ENCODE measurements around the gene ABHD16A. TPM values are rescaled to one million over a fixed set of nuclear protein-coding genes. Genes with fewer than 3 reads are reported as not detected.

Gene ABHD16A
- total and polyA plus RNA-seq, 2 of the 13 experiments (the other 11 are each of a cell fraction or from before 2014, with no cell fraction given) = 43.5 to 45.4 TPM

- TF ChIP-seq CENPBD1 (CRISPR knock-in tag; IDR thresholded peaks at IDR 0.05; ENCODE audit: borderline replicate concordance, low read depth) = peak; percentile 96
- no peak for TF ChIP-seq NFKBIZ (CRISPR knock-in tag; IDR thresholded peaks at IDR 0.05)
- TF ChIP-seq ZSCAN31 (CRISPR knock-in tag; IDR thresholded peaks at IDR 0.05; ENCODE audit: low read depth) = peak; percentile 94
- peak; percentile 97 for TF ChIP-seq SALL1 (CRISPR knock-in tag; IDR thresholded peaks at IDR 0.05)
- TF ChIP-seq ZBTB10 (CRISPR knock-in tag; IDR thresholded peaks at IDR 0.05; ENCODE audit: borderline replicate concordance) = peak; percentile 78; the same call in 1 of the 2 replicates
- TF ChIP-seq GZF1 (CRISPR knock-in tag; IDR thresholded peaks at IDR 0.05) = peak; percentile 50; the same call in 1 of the 2 replicates
- TF ChIP-seq KDM5B (CRISPR knock-in tag; IDR thresholded peaks at IDR 0.05; ENCODE audit: borderline replicate concordance) = peak; percentile 100
- peak; percentile 80; the same call in 1 of the 2 replicates for TF ChIP-seq SATB2 (CRISPR knock-in tag; IDR thresholded peaks at IDR 0.05)
- peak; percentile 67 for TF ChIP-seq POGZ (CRISPR knock-in tag; IDR thresholded peaks at IDR 0.05)
- TF ChIP-seq ZNF672 (CRISPR knock-in tag; IDR thresholded peaks at IDR 0.05) = peak; percentile 96; the same call in 1 of the 2 replicates
- TF ChIP-seq GABPA (IDR thresholded peaks at IDR 0.05; ENCODE audit: low read depth, low read length) = no peak
- TF ChIP-seq GABPA (CRISPR knock-in tag; IDR thresholded peaks at IDR 0.05; ENCODE audit: low read depth) = peak; percentile 60
- TF ChIP-seq REPIN1 (CRISPR knock-in tag; IDR thresholded peaks at IDR 0.05; ENCODE audit: borderline replicate concordance, low read depth) = peak; percentile 99
- TF ChIP-seq ZNF687 (CRISPR knock-in tag; IDR thresholded peaks at IDR 0.05) = peak; percentile 100
- peak; percentile 24; the same call in 1 of the 2 replicates for TF ChIP-seq THYN1 (CRISPR knock-in tag; IDR thresholded peaks at IDR 0.05; ENCODE audit: borderline replicate concordance, low read depth)
- TF ChIP-seq PHF20 (CRISPR knock-in tag; IDR thresholded peaks at IDR 0.05) = peak; percentile 39; the same call in 1 of the 2 replicates
- peak; percentile 72 for TF ChIP-seq CBX1 (IDR thresholded peaks at IDR 0.05; ENCODE audit: low read depth)
- peak; percentile 45; the same call in 1 of the 2 replicates for TF ChIP-seq ZNF768 (CRISPR knock-in tag; IDR thresholded peaks at IDR 0.05)
- peak; percentile 77; the same call in 1 of the 2 replicates for TF ChIP-seq SMAD1 (CRISPR knock-in tag; IDR thresholded peaks at IDR 0.05; ENCODE audit: borderline replicate concordance, low read depth)
- TF ChIP-seq ZNF317 (CRISPR knock-in tag; IDR thresholded peaks at IDR 0.05) = peak; percentile 90
- peak; percentile 37; the same call in 1 of the 2 replicates for TF ChIP-seq ATF3 (CRISPR knock-in tag; IDR thresholded peaks at IDR 0.05)
- TF ChIP-seq MTF1 (CRISPR knock-in tag; IDR thresholded peaks at IDR 0.05) = peak; percentile 31; the same call in 1 of the 2 replicates
- TF ChIP-seq ZBTB21 (CRISPR knock-in tag; IDR thresholded peaks at IDR 0.05) = no peak
These were observed 36.7 kb upstream of the ABHD16A start, which contains the start of gene MSH5 (continued) for GRCh38 chr6:31739639-31740396.
